DMS53 (cell line): ENCODE measurements around the gene ZNF599.
A peak's percentile ranks its signal among the peaks of the same experiment; 100 is the strongest.

ENCODE experiments used
- DNase-seq: peaks from one replicate; lab custom pipeline; 2025; lab: John Stamatoyannopoulos, UW

ZNF599 gene

DNA sequence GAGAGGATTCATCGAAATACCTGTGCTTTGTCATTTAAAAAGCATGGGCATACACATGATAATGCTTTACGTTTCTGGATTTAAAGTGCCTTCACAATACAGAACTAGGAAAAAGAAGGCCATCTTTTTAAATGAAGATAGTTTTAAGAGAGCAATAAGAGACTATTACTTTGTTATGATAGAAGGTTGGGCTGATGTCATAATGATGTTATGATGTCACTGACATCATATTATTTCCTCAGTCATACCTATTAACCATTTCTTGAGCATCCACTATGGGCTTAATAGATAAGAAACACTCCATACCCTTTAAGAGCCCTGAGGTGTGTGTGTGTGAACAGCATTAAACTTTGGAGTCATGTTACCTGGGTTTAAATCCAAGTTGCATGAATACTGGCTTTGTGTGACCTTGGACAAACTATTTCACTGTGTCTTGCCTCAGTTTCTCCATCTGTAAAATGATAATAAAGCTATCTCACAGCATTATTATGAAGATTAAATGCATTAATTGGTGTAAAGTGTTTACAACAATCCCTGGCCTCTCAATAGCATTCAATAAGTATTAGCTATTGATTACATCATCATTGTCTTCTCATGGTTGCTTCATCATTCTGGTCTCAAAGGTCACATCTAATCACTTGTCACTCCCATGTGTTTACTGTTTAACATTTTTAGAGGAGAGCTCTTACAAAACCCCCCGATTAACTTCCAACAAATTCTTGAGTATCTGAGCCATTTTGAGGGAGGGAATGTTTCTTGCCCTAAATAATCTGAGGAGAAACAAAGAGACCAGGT, 27.9 kb downstream of the ZNF599 start:
- no peak for DNase-seq

DNA sequence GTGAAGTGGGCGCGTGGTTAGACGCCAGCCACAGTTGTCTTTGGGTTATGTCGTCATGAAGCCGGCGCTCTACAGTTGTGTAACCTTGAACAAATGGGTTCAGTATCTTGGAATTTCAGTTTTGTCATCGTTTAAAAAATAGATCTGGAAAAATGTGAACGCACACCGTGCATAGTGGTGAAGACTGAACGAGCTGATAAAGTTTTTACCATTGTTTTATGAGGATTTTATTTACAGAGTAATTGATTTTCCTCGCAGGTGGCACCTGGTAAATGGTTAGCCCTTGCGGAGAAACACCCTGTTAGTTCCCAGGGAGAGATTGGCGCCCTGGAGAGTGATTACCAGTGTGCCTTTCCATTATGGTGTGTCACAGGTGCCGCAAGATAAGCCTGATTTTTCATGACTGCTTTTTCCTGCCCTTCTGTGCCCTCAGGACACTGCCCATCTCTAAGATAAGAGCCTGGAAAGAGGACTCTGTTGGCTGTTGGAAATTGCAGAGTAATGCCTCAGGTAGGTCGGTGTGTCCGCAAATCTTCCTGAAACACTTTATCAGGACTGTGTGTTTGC, 38.4 kb downstream of the ZNF599 start:
- DNase-seq = peak; percentile 71

DNA sequence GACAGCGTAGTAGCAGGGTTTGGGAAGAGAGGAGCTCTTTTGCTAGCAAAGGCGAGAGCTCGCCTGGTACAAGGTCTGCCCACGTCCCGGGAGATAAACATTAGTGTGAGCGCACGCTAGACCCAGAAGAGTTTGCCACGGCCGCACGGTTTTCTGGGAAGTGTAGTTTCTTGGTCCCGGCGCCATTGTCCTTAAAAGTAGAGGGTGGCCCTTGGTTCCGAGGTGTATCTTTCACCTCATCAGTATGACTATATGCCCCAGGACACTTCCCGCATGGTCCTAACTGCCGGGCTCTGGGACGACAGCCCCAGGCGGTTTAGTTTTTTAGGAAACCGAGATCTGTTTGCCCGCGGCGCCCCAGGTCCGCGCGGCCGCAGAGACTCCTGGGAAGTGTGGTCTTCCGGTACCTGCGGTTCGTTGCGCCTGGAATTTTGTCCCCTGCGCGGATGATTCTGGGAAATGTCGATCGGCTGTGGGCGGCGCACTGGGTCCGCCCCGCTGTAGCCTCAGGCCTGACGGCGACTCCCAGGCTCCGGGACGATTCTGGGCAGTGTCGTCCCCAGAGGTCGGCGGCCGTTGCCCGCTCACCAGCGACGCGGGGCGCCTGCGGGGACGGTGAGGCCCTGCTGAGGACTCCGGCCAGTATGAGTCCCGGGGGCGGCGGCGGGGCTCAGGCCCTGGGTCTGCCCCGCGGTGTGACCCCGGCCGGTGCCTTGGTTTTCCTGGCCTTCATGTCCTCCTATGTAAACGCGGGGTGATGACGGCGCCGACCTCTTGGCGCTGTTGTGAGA, 39.1 kb downstream of the ZNF599 start, which contains the start of gene ZNF181:
TSS of gene ZNF181 (plus strand) at position 498 of the 791 bp plus-strand sequence. CDS start 795 bp downstream, outside the sequence.
- peak; percentile 98 for DNase-seq

DNA sequence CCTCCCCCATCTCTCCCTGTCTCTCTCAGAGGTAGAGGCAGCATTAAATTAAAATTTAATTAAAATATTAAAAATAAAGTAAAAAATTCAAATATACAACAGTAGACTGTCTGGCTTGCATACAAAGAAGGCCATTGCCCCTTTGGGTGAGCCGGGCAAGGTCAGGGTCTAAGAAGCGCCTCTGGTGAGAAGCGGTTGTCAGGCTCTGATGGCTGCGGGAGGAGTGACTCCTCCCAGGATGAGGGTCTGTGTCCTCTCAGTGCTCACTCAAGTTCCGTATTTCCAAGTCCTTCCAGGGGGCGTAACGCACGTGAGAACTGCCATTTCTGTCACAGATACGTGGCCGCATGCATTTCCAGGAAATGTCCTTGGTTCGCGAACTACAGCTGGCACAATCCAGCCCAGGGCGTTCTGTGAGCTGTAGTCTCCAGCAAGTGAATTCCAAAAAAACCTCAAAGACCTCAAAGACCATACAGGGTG, 39.7 kb downstream of the ZNF599 start:
- peak; percentile 88 for DNase-seq

DNA sequence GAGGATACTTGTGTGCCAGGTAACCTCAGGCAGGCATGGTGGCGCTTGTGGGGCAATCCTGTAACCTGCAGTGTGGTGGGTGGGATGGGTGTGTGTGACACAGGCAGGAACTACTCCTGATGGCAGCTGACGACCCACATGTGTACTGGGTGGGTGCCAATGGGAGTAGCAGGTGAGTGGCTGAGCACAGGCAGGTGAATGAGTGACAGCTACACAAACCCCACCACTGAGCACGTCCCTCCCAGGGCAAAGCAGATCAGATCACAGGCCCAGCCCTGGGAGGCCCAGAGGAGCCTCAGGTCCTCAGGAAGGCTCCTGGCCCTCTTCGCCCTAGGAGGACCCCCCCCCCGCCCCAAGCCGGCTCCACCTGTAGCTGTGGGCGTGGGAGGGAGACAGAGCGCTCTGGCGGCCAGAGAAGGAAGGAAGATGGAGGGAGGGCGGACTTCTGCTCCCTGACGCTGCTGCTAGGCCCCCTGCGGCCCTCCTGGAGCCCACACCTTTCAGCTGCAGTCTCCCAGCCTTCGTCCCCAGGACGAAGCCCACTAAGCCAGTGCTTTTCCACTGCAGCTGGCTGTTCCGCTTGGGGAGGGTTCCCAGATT, 40.3 kb downstream of the ZNF599 start:
- no peak for DNase-seq

DNA sequence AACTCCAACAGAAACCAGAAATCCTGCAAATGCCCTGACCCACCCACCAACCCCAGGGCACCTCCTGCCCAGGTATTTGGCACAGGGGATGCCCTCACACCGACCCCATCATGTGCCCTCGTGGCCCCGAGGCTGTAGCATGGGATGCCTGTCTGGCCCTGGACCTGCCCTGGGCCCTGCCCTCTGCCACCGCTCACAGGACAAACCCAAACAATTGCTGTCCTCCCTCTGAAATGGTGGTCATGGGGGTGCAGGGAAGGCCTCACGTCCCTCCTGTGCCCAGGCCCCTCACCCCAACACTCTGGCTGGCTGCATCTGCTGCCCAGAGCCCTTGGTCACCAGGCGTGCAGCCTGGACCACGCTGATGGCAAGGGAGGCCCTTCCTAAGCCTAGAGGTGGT, 41.1 kb downstream of the ZNF599 start:
- DNase-seq = no peak

DNA sequence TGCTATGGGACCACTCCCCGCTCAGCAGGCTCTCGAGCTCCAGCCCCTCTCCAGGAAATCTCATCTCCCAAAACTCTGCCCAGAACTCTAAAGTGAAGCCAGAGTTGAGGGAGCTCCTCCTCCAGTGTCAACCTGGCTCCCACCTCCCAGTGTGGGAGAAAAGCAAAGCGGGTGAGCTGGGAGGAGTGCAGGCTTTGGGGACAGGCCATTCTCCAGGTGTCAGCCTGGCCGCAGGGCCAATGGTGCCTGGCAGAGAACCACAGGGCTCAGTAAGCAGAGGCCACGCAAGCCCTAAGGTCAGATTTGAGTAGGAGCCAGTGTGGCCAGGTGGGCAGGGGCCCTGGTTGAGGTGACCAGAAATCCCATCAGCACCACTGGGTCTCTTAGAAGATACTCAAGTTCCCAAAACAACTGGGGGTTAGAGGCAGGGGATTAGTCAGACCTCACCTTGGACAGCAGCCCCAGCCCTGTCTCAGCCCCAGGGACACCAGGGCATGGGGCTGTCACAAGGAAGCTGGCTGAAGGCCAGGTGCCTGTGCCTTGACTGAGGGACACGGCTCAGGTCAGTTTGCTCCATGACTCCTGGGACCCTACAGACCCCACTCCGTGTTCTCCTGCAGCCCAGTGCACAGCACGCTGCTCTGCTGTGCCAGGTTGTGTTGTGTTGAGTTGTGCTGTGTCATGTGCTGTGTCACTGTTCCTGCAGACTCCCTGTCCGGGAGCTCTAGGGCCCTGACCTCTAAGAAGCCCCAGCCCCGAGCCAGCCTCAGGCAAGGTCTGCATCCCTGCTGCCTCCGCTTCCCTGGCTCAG, 41.8 kb downstream of the ZNF599 start:
- DNase-seq = no peak

DNA sequence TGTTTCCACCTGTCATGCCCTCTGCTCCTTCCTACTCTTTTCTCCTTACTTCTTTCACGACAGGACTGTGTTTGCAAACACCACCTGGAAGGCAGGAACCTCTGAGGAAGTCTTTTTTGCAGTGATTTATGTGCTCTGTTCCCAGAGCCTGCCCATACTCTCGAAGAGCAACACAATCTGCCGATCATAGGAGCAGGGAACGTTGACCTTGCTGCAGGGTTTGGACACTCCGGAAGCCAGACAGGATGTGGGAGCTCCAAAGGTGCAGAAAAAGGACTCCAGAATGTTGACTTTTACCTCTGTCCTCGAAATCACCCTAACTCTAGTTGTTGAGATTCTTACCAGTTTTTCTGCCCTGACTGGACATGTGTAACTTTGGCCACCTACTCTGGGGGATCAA, 47.6 kb downstream of the ZNF599 start:
- no peak for DNase-seq

DNA sequence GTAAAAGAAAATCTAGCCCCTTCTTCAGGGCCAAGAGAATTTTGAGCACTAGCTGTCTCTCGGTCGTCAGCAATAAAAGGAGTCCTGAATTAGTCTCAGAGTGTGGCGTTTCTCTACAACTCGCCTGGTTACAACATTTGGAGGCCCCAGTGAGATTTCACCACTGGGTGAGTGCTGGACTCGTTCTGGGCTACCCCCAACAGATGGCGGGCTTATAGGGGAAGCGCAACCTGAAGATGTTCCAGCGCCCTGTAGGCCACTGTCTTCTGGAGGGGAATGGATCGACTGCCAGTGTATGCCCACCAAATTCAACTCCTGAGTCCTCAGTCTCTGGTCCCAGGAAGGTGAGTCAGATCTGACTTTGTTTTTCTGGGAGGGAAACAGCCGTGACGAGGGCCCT, 50.7 kb downstream of the ZNF599 start:
- DNase-seq = no peak

DNA sequence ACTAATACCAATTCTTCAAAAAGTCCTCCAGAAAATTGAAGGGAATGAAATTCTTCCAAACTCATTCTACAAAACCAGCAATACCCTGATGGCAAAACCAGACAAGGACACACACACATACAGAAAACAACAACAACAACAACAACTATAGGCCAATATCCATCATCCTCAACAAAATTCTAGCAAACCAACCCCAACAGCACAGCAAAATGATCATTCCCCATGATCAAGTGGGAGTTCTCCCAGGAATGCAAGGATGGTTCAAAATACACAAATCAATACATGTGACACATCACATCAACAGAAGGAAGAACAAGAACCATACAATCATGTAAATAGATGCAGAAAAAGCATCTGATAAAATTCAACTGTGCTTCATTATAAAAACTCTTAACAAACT, 57.7 kb downstream of the ZNF599 start:
- DNase-seq = no peak

DNA sequence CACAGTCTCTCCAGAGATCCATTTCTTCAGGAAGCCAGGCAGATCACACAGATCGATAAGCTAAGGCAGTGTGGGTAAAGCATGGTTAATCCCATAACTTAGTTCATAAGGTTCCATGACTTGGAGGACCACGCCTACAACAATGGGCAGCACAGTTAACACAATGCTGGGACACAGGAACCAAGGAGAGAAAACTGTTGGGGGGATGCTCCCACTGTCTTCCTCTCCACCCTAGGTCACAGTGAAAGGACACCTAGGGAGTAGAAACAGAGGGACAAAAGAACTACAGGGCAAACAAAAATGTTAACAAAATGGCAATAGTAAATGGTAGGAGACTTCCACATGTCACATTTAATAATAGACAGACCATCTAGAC, 59.8 kb downstream of the ZNF599 start:
- DNase-seq = peak; percentile 42

DNA sequence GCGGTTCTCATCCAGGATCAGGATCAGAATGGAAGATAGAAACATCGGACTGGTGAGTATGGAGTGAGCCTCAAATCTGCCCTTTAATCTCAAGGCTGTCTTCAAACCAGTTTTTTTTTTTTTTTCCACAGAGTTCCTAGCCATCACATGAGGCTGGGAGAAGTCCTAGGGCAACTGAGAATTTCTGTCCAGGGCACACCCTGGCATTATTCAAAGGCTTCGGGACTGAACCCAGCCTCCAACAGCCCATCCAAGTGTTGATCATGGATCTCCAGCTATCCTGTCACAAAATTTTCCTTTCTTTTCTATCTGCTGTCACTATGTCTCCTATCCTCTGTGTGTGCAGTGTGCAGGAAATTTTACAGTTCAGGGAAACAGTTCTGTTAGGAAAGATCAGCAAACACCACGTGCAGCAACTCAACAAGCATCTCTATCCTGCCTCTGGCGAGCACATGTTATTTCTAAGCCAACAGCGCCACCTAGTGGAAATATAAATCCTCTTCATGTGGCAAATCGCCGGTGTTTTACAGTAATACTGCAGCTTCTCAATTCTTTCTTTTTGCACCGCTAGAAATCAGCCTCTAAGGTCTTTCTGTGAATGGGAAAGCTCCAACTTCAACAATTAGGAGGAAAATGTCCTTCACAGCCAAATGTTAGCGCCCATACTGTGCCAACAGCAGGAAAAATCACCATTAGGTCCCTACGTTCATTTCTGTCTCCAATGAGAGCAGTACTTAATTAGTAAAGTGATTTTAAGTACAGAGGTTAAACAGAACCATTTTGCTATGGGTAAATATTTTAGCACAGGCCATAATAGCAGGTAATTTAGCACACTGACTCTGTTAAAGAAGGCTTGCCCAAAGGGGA, 60.4 kb downstream of the ZNF599 start:
- DNase-seq = peak; percentile 95

DNA sequence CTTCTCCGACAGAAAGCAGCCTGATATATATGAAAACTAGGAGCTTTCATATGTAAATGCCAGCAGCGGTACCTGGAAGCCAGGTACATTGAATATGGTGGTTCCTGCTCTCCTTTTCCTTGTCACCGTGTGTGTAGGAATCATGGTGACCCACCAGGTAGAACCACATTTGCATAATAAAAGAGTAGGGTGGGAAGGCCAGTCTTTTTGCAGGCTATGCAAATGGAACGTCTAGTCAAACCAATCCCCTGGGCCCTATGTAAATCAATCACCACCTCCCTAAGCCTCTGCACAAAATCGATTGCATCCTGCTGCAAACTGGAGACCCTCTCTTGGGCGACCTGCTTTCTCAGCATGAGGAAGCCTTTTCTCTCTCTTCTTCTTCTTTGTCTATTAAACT, 61.1 kb downstream of the ZNF599 start:
- no peak for DNase-seq
